Esophagus squamous epithelium (tissue), 4 donors: Measurements from ENCODE around the gene EIF1.

Source experiments
- POLR2A ChIP-seq, 4 donors: fragments of 450-650 bp; IDR thresholded peaks; one replicate each; pipeline ENCODE4 v1.6.1; 2017; ENCODE audit warnings: antibody characterized with exemption in 4 of 4, mild to moderate bottlenecking in 4 of 4, moderate library complexity in 3 of 4
- TF ChIP-seq, protein P1 (sequence below), 6 experiments: fragments of 450-650 bp in 4 of 6; fragments of 200-600 bp in 2 of 6; sonication (generic) in 2 of 6; IDR thresholded peaks; one replicate each; pipeline ENCODE4 v1.5.1; 2016 to 2019; ENCODE audit warnings: antibody characterized with exemption in 6 of 6, mild to moderate bottlenecking in 4 of 6, moderate library complexity in 4 of 6

DNA sequence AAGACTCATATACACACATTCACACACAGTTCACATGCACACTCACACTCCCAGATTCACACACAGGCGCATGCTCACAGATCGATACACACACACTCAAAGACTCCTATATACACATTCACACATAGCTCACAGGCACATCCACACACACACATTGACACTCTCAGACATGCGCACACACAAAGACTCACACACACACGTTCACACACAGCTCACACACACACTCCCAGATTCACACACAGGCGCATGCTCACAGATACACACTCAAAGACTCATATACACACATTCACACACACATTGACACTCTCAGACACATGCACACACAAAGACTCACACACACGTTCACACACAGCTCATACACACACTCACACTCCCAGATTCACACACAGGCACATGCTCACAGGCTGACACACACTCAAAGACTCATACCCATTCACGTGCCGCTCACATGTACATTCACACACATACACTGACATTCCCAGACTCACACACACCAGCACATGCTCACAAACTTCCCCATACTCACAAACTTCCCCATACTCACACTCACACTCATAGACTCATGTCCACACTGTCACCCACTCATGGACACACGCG is 38.7 kb upstream of the EIF1 start:
- TF ChIP-seq, protein P1, sequence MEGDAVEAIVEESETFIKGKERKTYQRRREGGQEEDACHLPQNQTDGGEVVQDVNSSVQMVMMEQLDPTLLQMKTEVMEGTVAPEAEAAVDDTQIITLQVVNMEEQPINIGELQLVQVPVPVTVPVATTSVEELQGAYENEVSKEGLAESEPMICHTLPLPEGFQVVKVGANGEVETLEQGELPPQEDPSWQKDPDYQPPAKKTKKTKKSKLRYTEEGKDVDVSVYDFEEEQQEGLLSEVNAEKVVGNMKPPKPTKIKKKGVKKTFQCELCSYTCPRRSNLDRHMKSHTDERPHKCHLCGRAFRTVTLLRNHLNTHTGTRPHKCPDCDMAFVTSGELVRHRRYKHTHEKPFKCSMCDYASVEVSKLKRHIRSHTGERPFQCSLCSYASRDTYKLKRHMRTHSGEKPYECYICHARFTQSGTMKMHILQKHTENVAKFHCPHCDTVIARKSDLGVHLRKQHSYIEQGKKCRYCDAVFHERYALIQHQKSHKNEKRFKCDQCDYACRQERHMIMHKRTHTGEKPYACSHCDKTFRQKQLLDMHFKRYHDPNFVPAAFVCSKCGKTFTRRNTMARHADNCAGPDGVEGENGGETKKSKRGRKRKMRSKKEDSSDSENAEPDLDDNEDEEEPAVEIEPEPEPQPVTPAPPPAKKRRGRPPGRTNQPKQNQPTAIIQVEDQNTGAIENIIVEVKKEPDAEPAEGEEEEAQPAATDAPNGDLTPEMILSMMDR (IDR thresholded peaks at IDR 0.05) = no peak
- TF ChIP-seq POLR2A (IDR thresholded peaks at IDR 0.05) = no peak
